Right kidney (tissue), 1 donor: ENCODE results near the gene UBE2Z.
A peak's percentile ranks its signal among the peaks of the same experiment; 100 is the strongest.
"Not testable (repeated sequence)": the region's sequence is repeated elsewhere in the genome, so short reads cannot be mapped to it uniquely, and the experiment has no call there.

Experiments used
- DNase-seq: peaks from one replicate; pipeline ENCODE4 v3.0.0-alpha.2; 2016

UBE2Z gene

GRCh38 chr17:48901241-48901640 is 7.0 kb upstream of the UBE2Z start:
- DNase-seq = no peak

- DNase-seq = no peak
Observed at GRCh38 chr17:48903401-48903800, 4.8 kb upstream of the UBE2Z start.

GRCh38 chr17:48904428-48904827 is 3.8 kb upstream of the UBE2Z start:
- no peak for DNase-seq

GRCh38 chr17:48905987-48906515 is 2.2 kb upstream of the UBE2Z start:
- no peak for DNase-seq

DNA sequence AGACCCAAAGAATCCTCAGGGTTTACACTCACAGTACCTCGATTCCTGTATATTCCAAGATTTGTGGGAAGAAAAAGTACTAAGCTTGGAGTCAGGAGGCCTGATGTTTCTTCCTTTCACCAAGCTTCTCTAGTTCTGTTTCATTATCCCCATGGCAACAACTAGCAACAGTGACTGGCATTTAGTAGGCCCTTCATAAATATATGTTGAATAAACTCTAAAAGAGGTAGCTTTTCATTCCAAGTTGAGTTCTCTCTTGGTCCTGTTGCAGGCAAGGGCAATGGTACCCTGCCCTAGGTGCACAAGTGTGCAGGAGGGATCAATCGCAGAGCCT is 527 bp upstream of the UBE2Z start:
- DNase-seq = no peak

GRCh38 chr17:48908853-48909394 is 717 bp downstream of the UBE2Z start:
- peak; percentile 24 for DNase-seq

DNA sequence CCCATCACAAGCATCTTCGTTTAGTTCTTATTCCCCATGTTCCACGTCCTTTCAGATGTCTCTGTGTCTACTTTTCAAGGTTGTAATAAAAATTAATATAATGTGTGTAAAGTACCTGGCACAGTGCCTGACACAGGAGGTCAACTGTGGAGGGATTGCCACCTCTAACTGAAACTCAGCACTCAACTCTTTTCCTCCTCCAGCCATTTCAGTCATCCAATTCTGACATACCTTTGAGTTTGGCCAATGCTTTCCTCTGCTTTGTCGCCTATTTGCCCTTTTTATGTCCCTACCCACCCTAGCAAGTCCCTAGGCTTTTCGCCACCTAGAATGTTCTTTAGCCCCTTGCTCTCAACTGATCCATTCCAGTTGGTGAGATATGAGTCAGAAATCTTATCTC is 1.6 kb downstream of the UBE2Z start:
- no peak for DNase-seq

- DNase-seq = no peak
Observed at GRCh38 chr17:48910370-48910769, 2.2 kb downstream of the UBE2Z start.

DNA sequence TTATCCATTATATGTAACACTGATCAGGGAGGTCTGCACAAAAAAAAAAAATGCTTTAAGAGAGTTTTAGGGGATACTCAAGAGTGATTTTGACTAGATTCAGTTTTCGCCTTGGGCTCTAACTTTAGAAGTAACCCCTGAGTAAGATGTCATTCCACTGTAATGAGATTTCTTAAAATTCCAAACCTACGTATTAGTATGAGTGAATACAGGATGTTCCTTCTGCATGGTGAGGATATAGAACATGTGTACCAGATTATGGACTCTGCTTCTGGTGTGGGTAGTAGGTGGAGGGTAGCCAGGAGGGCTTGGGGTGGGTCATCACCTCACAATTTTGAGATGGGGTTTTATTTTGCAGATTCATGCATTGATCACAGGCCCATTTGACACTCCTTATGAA is 4.3 kb downstream of the UBE2Z start:
- DNase-seq = no peak

DNA sequence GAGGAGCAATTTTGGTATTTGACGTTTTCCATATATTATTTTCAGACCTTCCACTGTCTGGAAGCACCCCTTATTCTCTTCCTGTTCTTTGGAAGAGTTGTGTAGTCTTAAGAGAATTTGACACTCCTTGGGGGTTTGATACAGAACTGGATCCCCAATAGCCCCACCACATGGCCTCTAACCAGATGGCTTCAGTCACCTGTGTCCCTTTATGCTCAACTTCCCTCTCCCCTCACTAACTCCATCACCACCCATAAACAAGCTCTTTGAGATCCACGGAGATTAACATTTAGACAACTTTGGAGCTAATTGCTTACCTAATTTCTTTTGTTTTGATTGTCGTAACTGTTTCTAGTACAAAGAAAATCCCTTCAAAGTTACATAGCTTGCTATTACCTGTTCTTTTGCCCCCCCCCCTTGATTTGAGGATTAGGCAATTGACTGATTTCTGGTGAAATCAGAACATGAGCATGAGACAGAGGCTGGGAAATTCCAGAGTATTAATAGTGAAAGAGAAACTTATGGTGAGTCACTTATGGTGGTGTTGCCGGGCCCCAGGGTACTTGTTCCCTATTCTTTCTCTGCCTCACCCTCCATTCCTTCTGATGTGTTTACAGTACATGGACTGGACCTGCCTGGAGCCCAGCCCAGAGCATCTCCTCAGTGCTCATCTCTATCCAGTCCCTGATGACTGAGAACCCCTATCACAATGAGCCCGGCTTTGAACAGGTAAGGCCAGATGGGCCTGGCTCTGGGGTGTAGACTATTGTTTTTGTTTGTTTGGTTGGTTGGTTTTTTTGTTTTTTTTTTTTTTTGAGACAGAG is 7.5 kb downstream of the UBE2Z start:
- no peak for DNase-seq

DNA sequence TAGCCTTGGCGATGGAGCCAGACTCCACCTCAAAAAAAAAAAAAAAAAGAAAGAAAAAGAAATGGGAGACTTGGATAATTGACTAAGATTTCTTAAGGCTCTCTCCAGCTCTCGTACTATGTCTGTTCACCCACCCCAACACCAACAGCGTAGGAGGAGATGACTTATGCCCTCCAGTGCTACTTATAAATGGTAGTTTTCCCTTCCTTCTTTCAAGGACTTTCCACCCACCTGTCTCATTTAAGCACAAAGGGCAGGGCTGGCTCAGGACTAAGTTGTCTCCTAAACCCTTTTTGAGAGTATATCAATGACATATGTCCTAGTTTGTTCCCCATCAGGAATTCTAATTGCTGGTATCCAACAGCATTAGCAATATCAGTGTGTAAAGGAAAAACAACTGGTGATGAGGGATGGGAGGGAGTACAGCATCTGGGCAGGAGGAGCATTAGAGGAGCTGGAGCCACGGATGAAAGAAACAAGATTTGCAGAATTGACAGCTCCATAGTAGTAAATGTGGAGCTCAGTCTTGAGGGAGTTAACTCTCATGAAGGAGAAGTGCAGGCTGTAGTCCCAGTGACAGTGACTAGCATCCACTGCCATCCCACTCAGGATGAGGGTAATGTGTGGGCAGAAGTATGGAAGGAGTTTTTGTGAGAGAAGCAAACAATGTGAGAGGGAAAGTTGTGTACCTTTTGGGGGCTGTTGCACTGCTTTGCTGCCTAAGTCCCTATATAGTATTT is 17.2 kb downstream of the UBE2Z start:
- no peak for DNase-seq

DNA sequence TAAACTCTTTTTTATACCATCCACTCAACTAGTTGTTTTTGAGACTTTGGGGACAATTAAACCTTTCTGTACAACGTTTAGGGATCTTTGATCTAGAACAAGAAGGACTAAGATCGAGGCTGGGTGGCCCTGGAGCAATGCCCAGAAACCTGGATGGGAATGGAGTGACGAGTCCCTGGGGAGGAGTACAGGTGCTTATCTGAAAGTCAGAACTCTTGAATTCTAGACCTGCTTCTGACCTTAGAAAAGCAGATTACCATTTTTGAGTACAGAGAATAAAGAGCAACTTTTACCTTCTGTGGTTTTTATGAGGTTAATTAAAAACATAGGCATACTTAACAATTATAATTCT is 17.8 kb downstream of the UBE2Z start:
- DNase-seq = no peak

DNA sequence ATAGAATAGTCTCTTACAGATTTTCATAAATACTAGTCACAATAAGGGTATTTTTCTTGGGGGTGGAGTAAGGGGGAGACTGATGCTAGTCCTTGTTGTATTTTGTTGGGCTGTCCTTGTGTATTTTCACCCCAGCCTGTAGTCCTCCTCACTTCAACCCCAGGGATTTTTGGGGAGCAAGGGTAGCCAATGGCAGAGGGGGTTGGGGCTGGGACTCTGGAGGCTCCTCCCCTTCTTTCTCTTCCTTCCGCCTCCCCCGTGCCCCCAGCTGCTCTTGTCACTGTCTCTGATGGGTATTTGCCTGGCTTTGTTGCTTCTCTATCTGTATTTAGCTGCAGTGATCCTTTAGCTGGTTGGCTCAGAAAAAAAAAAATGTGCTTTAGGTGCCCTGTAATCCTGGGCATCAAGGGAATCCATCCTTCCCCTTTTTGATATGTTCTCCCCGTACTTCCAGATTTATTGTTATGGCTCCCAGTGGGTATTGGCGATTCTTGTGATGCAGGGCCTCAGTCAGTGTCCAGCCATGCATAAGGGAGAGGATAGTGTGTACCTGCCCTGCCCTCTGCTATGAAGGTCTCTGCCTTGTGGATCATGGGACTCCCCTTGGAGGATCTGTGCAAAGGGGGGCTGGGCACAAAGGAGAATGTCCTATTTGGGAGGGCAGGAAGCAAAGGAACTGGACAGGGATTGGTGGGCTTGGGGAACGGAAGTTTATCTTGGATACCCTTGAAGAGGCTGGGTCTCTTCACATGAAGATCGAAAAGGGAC is 20.0 kb downstream of the UBE2Z start:
- no peak for DNase-seq

- DNase-seq = no peak
Observed at GRCh38 chr17:48928876-48929811, 20.9 kb downstream of the UBE2Z start.

GRCh38 chr17:48929812-48930165 is 21.6 kb downstream of the UBE2Z start:
- DNase-seq = no peak

- no peak for DNase-seq
Observed at GRCh38 chr17:48930435-48930873, 22.2 kb downstream of the UBE2Z start.

DNA sequence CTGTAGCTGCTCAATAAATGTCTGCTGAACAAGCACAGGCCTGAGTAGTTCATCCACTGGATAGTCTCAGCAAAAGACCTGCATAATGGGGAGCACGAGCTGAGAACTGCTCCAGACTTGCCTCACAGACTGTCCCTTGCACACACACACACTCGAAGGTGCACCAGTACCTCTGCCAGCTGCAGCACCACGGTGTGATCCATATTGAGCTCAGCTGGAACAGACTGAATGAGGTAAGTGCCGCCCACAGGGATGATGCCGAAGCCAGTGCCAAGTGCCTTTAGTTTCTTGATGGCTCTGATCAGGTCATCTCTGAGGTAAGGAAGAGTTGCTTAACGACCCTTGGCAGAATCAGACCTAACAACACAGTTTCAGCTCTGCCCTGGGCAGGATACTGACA is 24.8 kb downstream of the UBE2Z start:
- no peak for DNase-seq

DNA sequence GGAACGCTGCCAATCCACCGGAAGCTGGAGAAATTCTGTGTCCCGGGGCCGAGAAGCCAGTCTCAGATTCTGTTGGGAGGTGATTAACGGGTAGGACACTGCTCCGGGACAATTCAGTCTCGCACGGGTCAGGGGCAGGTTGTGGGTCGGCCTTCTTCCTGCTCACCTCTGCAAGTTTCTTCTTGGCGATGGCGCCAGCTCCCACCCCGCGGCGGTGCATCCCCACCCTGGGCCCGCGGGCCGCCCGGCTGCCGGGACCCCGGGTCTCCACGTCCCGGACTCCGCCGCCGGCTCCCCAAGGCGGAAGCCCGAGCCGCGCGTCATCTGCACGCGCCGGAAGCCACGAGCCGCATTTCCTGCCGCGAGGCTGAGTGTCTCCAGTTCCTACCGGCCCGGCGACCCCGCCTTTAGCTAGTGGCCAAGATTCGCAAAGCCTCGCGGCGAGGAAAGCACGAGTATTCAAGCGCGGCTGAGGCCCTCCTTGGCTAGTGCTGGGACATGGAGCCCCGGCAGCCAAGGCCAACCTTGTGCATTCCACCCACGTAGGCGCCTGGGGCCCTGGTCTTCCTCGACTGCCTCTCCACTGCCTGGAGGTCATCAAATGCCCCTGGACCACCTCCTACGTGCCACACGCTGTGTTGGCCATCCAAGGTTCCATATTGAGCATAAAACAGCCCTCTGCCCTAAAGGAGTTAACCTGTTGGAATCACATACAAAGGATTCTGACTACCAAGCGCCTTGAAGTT is 36.5 kb downstream of the UBE2Z start, which contains the start of gene SNF8:
Gene SNF8 (minus strand): TSS at position 328 of the 746 bp plus-strand sequence. CDS start 108 bp downstream, at position 220.
- peak; percentile 91 for DNase-seq

GRCh38 chr17:48945261-48945651 is 37.0 kb downstream of the UBE2Z start:
- not testable (repeated sequence) for DNase-seq

GRCh38 chr17:48951572-48951971 is 43.4 kb downstream of the UBE2Z start:
- no peak for DNase-seq

DNA sequence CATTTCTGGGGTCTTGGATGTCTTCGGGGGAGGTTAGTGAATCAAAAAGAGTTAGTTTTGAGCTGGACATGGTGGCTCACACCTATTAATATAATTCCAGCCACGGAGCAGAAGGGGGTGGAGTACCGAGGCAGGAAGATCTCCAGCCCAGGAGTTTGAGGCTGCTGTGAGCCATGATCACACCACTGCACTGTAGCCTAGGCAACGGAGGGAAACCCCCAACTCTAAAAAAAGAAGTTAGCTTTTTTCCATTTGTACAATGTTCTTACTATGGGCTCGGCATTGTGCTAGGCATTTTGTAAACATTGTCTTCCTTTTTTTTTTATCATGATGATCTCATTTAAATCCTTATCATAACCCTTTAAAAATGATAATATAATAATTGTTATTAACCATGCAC is 44.7 kb downstream of the UBE2Z start:
- DNase-seq = no peak
